MM.1S (cell line): Measurements from ENCODE around the gene SLCO1C1.

Experiments used
- EZH2phosphoT487 ChIP-seq: fragments of 300-600 bp; sonication (generic); IDR thresholded peaks from 2 replicates; pipeline ENCODE4 v1.6.1; 2018; ENCODE audit warnings: antibody characterized with exemption, low read length
- TF ChIP-seq, protein P1 (sequence below): fragments of 300-600 bp; sonication (generic); IDR thresholded peaks from 2 replicates; pipeline ENCODE4 v1.5.1; 2016; ENCODE audit warnings: antibody characterized with exemption, low read length, mixed read lengths

DNA sequence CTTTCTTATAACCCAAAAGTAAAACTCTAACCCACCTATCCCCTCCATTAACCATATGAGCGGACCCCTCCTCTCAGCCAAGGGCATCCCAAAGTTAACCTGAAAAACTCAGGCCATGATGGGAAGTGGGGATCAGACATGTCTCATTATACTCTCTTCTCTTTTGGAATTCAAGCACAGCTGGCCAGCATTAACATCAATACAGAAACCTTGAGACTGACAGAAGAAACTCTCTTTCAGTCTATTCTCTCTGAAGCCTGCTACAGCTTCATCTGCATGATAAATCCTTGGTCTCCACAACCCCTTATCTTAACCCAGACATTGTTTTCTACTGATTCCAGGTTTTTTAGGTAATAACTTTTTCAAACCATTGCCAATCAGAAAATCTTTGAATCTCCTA, 97.8 kb downstream of the SLCO1C1 start:
- TF ChIP-seq, protein P1, sequence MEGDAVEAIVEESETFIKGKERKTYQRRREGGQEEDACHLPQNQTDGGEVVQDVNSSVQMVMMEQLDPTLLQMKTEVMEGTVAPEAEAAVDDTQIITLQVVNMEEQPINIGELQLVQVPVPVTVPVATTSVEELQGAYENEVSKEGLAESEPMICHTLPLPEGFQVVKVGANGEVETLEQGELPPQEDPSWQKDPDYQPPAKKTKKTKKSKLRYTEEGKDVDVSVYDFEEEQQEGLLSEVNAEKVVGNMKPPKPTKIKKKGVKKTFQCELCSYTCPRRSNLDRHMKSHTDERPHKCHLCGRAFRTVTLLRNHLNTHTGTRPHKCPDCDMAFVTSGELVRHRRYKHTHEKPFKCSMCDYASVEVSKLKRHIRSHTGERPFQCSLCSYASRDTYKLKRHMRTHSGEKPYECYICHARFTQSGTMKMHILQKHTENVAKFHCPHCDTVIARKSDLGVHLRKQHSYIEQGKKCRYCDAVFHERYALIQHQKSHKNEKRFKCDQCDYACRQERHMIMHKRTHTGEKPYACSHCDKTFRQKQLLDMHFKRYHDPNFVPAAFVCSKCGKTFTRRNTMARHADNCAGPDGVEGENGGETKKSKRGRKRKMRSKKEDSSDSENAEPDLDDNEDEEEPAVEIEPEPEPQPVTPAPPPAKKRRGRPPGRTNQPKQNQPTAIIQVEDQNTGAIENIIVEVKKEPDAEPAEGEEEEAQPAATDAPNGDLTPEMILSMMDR: no peak
- TF ChIP-seq EZH2phosphoT487: no peak
